WERI-Rb-1 (cell line): ENCODE measurements around the gene PCSK6.

Source experiments
- DNase-seq: peaks from one replicate; pipeline ENCODE4 v3.0.0-alpha.2; 2020
- H3K27ac ChIP-seq: fragments of 250-450 bp; sonication (Bioruptor Pico); 2 replicates; pipeline ENCODE4 v1.5.1; 2020; ENCODE audit warnings: mild to moderate bottlenecking, moderate library complexity
- H3K27me3 ChIP-seq: fragments of 250-450 bp; sonication (Bioruptor Pico); 2 replicates; pipeline ENCODE4 v1.5.1; 2021; ENCODE audit warnings: mild to moderate bottlenecking, low read depth, moderate library complexity; ENCODE audit not compliant: insufficient read depth, severe bottlenecking
- H3K36me3 ChIP-seq: fragments of 250-450 bp; sonication (Bioruptor Pico); 2 replicates; pipeline ENCODE4 v1.5.1; 2020; ENCODE audit warnings: mild to moderate bottlenecking, moderate library complexity
- H3K4me3 ChIP-seq: 2 replicates; pipeline ENCODE4 v1.5.1; 2011; ENCODE audit warnings: low read depth, mild to moderate bottlenecking, control low read depth, low read length
- H3K9me3 ChIP-seq: fragments of 250-450 bp; sonication (Bioruptor Pico); 2 replicates; pipeline ENCODE4 v1.5.1; 2021; ENCODE audit warnings: mild to moderate bottlenecking, moderate library complexity; ENCODE audit not compliant: severe bottlenecking
- TF ChIP-seq, protein P1 (sequence below): IDR thresholded peaks from 2 replicates; pipeline ENCODE4 v1.5.1; 2011; ENCODE audit warnings: low read depth, mild to moderate bottlenecking, control low read depth, inconsistent platforms, low read length

Gene PCSK6

DNA sequence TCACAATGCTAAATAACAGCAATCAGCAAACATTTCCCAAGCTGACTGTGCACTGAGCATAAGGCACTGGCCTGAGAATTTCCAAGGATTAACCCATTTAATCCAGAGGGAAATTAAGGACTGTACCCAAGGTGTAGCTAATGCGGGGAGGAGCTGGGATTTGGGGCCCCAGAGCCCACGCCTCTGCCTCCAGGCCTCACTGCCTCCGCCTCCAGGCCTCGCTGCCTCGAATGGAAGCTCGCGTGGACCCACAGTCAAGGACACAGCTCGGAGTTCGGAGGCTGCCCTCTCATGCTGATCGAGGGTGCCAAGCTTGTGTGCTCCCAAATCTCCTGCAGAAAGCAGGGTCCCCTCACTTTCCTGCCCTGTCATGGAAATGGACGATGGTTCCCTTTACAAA lies 118.0 kb downstream of the PCSK6 start:
- Histone ChIP-seq H3K4me3 (no peak overlapping the region), H3K9me3 (no peaks in the 10 kb centered on the region), H3K27ac (peak overlapping the region; percentile 50; the same call in 1 of the 2 replicates), H3K36me3 (no peaks in the 10 kb centered on the region), H3K27me3 (no peaks in the 10 kb centered on the region)
- TF ChIP-seq, protein P1, sequence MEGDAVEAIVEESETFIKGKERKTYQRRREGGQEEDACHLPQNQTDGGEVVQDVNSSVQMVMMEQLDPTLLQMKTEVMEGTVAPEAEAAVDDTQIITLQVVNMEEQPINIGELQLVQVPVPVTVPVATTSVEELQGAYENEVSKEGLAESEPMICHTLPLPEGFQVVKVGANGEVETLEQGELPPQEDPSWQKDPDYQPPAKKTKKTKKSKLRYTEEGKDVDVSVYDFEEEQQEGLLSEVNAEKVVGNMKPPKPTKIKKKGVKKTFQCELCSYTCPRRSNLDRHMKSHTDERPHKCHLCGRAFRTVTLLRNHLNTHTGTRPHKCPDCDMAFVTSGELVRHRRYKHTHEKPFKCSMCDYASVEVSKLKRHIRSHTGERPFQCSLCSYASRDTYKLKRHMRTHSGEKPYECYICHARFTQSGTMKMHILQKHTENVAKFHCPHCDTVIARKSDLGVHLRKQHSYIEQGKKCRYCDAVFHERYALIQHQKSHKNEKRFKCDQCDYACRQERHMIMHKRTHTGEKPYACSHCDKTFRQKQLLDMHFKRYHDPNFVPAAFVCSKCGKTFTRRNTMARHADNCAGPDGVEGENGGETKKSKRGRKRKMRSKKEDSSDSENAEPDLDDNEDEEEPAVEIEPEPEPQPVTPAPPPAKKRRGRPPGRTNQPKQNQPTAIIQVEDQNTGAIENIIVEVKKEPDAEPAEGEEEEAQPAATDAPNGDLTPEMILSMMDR: no peak
- peak; percentile 57 for DNase-seq

DNA sequence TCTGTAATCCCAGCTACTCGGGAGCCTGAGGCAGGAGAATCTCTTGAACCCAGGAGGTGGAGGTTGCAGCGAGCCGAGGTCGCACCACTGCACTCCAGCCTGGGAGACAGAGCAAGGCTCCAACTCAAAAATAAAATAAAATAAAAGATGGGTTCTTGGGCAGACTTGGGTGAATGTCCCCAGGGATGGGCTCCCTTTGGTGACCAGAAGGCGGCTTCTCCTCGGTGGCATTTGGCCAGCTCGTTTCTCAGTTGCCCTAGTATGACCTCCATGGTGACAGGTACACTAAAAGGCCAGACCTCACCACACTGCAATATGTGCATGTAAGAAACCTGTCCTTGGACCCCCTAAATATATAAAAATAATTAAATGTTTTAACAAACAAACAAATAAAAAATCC lies 118.4 kb downstream of the PCSK6 start:
- Histone ChIP-seq H3K36me3 (no peaks in the 10 kb centered on the region), H3K4me3 (no peak overlapping the region), H3K27ac (peak overlapping the region; percentile 50), H3K9me3 (no peaks in the 10 kb centered on the region), H3K27me3 (no peaks in the 10 kb centered on the region)
- peak; percentile 52 for DNase-seq
- TF ChIP-seq, protein P1: no peak; the same call in 1 of the 2 replicates

DNA sequence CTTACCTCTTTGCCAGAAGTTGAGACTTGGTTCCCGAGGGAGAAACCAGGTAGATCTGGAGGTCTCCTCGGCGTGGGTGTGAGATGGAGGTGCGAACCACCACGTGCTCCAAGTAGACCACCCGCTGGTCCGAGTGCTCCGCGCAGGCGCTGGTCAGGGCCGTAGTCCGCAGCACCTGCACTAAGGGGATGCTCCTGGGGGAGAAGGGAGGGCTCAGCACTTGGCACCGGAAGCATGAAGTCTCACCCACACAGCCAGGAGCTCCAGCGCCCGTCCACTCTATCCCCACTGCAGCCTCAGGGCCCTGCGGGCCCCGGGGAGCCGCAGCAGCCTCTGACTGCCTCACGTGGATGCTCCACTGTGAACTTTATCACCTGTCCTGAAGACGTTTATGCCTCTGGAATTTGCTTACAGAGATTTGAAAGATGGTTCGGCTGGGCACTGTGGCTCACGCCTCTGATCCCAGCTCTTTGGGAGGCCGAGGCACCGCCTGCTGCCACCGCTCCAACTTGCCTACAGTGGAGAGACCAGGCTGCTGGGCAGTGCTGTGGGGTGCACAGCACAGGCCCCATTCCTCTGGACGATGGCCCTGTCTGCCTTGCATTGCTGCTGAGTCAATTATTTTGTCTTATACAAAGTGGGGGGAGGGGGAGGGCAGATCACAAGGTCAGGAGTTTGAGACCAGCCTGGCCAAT lies 119.0 kb downstream of the PCSK6 start:
- Histone ChIP-seq H3K36me3 (no peaks in the 10 kb centered on the region), H3K9me3 (no peaks in the 10 kb centered on the region), H3K27ac (peak overlapping the region; percentile 50), H3K27me3 (no peaks in the 10 kb centered on the region), H3K4me3 (no peak overlapping the region)
- TF ChIP-seq, protein P1: no peak
- DNase-seq: no peak

DNA sequence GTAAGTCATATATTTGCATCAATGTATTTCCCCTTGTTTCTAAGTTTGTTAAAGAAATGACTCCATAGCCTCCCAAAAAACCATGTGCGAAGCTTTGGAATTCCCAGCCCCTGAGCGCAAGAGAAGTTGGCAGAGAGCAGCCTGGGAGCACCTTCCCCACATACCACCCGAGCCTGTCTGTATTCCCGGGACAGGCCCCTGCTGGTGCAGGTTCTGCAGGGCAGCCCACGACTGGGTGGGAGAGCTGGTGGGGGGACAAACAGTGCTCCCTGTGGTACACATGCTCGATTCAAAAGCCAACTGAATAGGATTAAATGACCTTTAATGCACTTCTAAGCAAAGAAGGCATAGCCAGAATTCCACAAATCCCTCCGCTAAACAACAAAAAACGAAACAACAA lies 119.8 kb downstream of the PCSK6 start:
- Histone ChIP-seq H3K27me3 (no peaks in the 10 kb centered on the region), H3K36me3 (no peaks in the 10 kb centered on the region), H3K9me3 (no peaks in the 10 kb centered on the region), H3K4me3 (no peak overlapping the region), H3K27ac (no peak overlapping the region)
- no peak for DNase-seq
- TF ChIP-seq, protein P1: no peak

DNA sequence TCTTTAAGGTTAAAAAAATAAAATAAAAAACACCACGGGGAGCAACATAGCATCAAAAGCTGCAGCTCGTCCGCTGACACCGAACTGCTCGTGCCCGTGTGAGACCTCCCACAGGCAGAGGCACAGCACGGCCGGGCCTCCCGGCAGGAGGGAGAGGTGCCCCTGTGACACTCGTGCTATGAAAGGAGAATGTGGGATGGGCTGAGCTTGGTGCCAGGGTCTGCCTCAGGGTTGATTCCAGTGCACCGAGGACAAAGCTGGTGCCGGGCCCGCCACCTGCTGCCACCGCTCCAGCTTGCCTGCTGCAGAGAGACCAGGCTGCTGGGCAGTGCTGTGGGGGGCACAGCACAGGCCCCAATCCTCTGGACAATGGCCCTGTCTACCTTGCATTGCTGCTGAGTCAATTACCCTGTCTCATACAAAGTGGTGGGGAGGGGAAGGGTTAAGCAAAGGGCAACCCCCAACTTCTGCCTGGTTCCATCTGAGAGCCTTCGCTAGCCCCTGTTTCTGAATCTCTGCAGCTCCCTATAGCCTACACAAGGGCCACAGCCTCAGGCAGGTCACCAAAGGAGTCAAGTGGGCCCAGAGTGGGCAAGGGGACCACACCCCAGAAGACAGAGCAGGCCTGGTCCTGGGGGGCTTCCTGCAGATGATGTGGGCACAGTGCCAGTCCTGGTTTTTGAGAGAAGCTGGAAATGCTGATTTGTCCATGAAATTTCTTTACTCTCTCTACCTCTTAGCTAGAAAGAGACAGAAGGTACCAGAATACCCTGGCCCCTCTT lies 120.5 kb downstream of the PCSK6 start:
- H3K27ac ChIP-seq: no peak overlapping the region
- no peak overlapping the region for H3K4me3 ChIP-seq
- DNase-seq: no peak
- TF ChIP-seq, protein P1: no peak
- no peaks in the 10 kb centered on the region for H3K36me3 ChIP-seq
- no peaks in the 10 kb centered on the region for H3K27me3 ChIP-seq
- no peaks in the 10 kb centered on the region for H3K9me3 ChIP-seq
